GM18867 (cell line): ENCODE measurements around the gene VCP.
A peak's percentile ranks its signal among the peaks of the same experiment; 100 is the strongest.

Source experiments
- ATAC-seq: cut with Tn5 transposase; IDR thresholded peaks from one replicate; pipeline ENCODE4 v1.9.1; 2021; ENCODE audit warnings: mild to moderate bottlenecking, moderate library complexity; ENCODE audit not compliant: unreplicated experiment

The VCP gene

DNA sequence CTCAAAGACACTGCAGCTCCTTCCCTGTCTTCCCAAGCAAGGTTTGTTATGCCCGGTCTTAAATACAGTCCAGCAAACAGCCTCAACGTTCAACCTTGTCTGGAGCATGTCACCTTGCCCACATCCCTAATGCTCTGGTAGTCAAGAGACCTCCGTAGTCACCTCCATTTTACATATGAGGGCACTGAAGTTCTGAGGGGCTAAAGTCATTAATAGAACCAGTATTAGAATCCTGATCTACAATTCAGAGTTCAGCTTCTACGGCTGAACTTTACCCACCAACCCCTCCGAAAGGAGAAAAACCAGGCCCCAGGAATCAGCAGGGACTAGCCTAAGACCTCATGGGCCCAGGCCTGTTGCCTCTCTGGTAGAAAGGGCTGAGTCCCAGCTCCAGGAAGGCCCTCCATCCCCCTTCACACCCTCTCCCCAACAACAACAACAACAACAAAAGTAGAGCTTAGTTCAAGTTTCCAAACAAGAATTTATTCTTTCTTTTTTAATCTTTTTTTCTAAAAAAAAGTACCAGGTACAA lies 31.3 kb upstream of the VCP start:
- no peak for ATAC-seq

DNA sequence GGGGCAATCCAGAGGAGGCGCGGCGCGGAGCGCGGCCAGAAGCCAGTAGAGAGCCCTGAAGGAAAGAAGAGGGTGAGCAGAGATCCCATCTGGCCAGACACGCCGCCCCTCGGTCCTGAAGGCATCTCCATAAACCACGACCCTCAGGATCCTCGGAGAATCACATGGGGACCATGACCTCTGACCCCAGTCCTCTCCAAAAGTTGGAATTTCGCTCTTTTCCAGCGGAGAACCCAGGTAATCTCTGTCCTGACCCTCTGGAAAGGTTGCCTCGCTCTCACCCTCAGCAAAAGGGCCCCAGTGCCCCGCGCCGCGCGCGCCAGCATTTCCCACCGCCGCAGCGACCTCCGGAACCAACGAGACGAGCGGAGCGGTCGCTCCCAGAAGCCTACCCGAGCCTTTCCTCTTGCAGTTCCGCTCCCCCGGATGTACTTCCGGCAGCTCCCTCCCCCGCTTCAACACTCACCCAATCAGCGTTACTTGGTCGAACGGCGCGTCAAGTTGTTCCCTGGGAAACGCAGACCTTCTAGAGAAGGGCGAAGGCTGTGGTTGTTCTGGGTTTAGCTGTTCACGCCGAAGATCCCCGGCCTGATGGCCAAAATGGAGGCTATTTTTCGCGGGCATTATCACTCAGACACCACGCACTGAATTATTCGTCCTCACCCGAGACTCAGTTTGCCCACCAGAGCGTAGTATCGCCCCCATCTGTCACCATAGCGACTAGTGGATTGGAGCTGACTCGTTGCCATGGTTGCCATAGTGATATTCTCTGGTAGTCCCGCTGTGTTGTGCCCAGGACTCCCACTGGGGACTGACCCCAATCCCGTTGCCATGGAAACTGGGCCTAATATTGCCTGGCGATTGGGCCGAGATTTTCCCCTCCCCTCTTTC lies 30.6 kb upstream of the VCP start, which contains the start of gene STOML2:
STOML2 (minus strand) TSS at position 363 of the 891 bp plus-strand sequence; CDS start at position 326, 37 bp downstream.
- ATAC-seq, result peak; percentile 94

DNA sequence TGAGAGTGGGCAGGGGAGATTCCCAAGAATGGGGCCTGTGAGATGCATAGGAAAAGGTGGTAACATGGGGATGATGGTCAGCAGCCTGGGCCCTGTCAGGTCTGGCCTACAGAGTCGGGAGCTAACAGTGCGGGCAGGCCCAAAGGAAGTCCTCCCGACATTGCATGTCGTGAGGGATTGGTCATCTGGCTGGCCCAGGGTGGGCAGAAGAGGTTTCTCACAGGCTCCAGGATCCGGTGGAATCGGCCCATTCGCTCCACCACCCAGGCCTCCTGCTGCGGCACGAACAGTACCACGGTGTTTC lies 30.0 kb upstream of the VCP start:
- ATAC-seq, result peak; percentile 18

DNA sequence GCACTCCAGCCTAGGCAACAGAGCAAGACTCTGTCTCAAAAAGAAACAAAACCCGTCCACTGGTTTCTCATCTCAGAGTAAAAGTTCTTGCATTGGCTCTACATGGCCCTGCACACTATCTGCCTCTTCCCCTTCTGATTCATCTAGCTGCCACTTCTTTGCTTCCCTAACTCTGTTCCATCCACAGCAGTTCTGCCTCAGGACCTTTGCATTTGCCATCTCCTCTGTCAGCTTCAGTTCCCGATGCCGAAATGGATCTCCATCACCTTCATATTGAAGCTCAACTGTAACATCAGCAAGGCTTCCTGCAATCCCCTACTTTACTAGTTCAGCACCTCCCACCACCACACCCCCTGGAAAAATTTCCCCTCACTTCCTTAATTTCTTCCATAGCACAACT lies 25.1 kb upstream of the VCP start:
- no peak for ATAC-seq

DNA sequence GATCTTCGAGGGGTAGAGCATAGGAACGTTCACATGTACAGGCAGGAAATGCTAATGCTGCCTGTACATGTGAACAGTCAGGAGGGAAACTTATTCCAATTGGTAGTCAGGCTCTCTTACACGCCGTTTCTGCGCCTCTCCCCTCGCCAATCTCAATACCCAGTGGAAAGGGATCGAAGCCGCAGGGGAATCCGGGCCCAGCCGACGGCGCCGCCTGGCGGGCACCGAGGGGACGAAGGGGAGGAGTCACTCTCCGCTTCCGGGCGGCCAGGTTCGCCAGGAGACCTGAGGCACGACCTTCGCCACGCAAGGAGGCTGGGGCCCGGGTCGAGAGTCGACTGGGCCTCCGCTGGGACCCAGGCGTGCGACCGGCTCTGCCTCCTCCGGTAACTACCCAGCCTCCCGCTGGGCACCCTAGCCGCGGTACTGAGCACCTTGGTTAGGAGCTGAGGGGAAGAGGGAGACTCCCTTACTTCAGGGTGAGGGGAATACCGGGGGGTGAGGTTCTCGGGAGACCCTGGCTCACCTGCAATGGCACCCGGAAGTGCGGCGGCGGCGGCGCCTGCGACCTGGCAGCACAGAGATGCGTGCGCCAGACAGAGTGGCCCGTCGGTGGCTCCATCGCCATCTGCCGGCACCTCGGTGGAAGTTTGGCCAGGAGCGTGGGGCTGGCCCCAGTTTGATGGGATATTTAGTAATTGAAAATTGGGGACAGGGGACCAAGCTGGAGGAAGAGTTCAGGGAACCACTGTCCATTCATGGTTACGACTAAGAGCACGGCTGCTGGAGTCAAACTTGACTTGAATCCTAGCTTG lies 23.8 kb upstream of the VCP start, which contains the start of gene PIGO:
PIGO (minus strand) TSS at position 557 of the 815 bp plus-strand sequence. CDS start 1,026 bp downstream, outside the sequence.
- ATAC-seq, result peak; percentile 85

DNA sequence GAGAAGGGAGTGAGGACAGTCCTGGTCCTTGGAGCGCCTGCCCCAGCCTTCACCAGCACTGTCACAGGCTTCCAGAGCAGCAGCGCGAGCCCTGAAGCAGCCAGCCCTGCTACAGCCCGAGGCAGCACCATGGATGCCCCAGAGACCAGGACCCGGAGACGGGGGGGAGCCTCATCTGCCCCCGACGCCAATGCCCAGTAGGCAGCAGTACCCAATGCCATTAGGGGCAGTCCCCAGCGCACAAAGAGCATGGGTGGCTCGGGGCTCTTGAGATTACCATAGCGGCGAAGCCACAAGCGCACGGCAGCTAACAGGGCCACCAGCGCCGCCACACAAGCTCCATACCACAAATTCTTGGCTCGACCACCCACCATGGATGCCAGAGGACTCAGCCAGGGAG lies 19.1 kb upstream of the VCP start:
- no peak for ATAC-seq

DNA sequence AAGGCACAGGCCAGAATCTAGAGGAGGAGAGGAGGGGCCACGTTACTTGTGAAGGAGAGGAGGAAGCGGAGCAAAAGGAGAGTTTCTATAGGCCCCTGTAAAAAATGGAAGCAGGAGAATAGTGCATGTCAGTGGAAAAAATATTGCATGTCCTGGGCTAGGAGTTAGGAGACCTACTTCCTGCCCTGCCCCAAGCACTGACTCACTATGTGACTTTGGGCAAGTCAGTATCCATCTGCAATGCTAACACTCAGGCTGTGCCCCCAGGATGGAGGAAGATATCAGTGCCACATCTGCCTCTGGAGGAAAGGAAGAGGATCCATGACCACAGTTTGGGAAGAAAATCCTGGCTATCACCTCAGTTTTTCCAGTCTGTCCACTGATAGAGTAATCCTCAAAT lies 17.0 kb upstream of the VCP start:
- ATAC-seq, result no peak

DNA sequence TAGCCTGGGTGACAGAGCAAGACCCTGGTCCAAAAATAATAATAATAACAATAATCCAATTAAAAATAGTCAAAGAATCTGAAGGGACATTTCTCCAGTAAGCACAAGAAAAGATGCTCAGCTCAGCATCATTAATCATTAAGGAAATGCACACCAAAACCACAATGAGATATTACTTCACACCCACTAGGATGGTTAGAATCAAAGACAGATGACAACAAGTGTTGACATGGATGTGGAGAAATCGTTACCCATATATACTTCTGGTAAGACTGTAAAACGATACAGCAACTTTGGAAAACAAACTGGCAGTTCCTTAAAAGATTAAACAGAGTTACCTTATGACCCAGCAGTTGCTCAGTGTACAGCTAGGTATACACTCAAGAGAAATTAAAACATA lies 12.7 kb upstream of the VCP start:
- ATAC-seq, result no peak

DNA sequence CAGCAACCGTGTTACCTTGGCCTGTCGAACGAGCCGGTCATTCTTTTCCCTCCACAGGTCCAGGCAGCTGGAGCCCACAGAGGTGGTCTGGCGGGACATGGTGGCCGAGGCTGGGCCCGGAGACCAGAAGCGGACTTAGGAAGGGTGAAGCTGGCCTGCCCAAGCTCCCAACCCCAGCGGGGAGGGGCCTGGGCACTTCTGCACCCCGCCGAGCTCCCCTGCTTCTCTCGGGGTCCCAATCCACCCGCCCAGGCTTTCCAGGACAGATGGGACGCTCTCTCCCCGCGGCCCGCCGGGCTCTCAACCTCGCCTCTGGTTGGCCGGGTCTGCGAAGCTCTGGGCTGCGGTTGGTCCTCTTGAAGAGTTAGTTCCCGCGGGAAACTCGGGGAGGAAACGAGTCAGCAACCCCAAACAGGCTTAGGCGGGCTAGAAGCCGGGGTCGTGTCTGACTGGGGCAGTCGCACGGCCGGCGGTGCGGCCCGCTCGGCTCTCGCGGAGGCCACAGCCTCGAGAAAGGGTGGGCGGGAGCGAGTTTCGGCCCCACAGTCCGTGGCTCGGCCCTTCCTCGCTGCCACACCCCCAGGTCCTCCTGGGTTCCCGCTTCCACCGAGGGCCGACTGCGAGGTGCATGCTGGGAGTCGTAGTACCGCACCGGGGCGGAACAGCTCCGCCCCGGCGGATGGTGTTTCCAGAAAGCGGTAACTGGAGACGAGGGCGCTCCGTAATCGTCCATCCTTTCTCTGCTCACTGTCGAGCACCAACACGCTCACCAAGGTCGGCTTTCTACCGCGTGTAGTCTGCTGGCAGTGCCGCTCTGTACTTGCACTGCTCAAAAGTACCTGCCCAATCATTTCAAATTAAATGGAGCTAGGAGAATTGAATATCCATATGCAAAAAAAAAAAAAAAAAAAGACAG lies 7.3 kb upstream of the VCP start, which contains the start of gene FANCG:
FANCG (minus strand) TSS at position 517 of the 916 bp plus-strand sequence; CDS start at position 99, 418 bp downstream.
- ATAC-seq, result peak; percentile 87

DNA sequence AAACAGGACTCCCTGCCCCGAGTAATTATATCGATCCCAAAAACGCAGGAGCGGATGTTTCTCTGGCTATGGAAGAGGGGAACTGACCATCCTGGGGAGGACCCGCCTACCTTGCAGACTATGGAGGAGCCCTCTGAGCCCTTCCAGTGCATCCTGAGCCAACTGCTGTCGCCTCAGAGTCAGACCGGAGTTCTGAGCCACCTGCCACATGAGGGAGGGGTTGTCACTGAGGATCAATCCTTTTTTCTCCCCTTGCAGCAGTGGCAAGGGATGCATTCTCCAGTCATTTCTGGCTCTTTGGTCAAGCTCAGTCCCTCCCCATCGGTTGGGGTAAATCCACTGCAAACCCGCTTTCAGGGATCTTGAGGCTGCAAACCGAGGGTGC lies 6.6 kb upstream of the VCP start:
- no peak for ATAC-seq

DNA sequence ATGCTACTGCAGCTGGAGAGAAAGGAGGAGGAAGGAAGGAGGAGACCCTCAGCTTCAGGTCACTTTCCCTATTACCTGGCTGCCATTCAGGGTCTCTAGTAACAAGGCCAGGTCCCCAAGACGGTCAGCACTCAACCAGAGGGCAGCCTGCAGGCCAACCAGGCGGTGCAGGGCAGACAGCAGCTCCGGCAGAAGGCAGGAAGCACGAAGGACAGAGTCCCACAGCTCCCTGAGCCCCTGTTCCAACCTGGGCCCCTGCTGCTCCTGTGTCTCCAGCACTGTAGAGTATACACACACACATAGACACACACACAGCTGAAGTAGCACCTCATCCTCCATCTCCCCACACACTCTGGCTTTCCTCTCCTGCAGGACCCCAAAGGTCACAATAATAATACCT lies 5.6 kb upstream of the VCP start:
- ATAC-seq, result no peak

DNA sequence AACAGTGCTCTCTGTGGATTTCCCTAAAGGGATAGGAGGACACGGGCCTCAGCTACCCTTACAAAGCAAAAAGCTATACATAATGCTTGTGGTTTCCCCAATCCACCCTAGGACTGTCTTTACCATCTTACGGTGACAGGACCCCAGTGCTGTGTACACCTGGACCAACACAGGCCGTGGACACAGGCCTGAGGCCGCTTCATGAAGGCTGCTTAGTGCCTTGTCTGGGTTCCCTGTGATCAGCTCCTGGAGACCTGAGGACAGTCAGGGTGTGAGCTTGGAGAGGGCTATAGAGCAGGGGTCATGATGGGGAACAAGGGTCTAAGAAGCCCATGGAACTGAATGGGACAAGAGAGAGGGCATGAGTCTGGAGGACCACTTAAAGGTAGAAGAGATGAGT lies 4.4 kb upstream of the VCP start:
- no peak for ATAC-seq

DNA sequence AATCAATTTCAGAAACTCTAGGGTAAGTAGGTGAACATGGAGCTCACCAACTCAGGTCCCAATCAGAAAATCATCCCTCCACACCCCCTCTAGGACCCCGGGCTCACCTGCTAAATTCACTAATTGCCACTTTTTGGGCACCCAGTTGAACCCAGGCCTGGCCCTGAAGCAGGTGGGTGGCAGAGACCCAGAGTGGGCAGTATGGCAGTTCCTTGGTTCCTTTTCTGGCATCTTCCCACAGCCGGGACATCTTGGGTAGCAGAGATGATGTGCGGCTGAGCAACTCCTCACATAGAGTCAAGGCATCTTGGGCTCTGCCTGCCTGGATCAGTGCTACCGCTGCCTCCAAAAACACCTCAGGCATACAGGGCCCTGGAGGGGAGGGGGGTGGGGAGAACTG lies 2.9 kb upstream of the VCP start:
- ATAC-seq, result no peak

DNA sequence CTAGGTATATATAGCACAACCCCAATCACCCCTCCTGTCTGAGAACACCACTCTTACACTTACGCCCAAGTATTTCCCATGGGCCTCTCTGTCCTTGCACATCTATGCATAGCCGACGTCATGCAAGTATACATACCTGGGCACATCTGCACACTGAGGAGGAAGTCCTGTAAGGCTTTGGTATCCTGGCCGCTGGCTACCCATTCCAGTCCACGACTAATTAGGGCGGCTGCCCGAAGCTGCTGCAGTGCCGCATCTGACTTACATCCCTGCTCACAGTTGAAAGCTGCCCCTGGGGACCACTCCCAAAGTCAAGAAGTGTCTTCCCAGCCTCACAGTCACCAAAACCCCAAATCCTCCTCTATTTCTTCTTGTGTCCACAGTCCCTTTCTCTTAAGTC lies 2.4 kb upstream of the VCP start:
- no peak for ATAC-seq

DNA sequence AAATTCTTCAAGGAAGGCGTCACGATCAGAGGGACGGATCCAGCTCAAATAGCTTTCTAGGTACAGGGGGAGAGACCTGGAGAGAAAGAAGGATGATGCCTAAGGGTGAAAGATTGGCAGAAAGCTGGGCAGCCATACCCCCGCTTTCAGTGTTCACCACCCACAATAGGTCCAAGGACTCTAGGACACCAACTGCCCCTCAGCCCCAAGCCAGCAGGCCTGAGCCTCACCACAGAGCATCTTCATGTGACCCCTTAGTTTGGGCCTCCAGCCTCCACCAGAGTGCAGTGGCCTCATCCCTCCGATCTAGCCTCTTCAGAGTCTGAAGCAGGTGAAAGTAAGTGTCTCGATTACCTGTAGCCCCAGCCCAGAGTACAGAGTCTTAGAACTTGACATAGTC lies 1.7 kb upstream of the VCP start:
- no peak for ATAC-seq

DNA sequence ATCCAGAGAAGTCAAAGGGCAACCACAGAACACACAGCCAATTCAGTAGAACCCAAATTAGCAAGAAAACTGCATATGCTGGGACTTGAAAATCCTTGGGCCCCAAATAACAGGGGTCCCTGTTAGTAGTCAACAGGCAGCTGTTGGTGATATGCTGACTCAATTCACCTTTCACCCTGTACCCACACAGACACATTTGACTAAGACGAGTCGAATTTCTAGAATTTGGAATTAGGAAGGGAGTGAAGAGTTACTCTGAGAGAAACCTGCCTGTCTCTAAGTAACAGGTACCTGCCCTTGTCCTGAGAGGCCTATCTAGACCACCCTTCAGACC lies 821 bp upstream of the VCP start:
- ATAC-seq, result no peak

DNA sequence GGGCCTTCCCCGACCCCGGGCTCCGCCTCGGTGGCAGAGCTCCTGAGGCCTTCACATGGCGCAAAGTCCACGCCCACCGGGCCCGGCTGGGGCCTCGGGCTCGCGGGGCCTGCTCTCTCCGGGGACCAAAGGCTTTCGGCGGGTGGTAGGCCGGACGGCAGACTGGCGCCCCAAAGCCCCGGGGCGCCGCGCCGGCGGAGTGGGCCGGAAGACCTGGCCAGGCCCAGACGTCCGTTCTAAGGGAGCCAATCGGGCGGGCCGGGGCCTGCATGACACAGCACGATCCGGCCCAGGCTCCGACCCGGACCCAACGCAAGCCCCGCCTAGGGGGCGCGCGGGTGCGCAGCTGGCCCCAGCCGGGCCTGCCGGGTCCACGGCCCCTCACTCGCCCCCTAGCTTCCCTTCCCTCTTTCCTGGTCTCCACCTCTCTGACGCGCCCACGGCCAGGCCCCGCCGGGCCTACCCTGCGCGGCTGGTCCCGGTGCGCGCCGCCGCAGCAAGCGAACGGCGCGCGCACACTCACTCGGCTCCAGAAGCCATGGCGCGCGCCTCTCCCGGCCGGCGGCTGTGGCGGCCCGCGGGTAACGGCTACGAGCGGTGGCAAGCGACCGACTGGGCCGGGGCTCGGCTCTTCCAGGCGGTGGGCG lies 488 bp downstream of the VCP start:
- ATAC-seq, result peak; percentile 57

DNA sequence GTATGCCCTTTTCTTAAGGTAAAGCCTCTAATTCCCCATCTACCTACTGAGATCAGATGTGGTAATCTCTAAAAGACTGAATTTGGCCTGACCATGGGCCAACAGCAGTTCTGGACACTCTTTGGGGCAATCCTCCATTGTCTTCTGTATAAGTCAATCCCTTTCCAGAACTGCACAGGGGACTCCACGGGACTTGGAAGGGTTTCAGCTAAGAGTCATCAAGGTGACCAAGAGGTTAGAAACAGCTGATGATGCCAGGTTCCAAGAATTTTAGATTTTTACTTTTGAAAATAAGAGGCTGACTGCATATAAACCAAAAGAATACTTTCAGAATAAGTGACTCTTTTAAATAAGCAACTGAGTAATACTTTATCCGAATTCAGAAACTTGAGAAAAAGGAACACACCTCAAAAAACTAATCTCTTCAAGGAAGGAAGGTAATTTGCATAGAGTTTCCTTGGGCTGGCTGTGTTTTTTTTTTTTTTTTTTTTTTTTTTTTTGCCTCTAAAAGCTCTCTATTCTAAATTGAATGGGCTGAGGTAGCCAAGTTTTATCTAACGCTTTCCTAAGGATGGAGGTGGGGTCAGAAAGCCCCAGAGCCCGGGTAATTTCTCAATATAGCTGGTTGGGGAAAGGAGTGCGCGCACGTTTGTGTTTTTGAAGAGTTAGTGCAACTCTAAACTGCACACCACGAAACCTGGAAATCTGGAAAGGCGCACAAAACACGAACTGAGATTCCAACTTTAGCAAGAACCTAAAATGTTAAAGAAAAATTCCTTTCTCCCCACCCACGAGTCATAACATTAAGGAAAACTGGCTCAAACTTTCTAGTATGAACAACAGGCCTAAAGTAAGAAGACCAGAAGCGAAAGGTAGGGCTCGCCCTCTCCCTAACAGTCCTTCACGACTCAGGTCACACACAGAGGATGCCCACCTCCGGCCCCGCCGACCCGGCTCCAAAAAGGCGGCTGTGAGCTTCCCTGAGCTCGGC lies 1.3 kb downstream of the VCP start:
- no peak for ATAC-seq

DNA sequence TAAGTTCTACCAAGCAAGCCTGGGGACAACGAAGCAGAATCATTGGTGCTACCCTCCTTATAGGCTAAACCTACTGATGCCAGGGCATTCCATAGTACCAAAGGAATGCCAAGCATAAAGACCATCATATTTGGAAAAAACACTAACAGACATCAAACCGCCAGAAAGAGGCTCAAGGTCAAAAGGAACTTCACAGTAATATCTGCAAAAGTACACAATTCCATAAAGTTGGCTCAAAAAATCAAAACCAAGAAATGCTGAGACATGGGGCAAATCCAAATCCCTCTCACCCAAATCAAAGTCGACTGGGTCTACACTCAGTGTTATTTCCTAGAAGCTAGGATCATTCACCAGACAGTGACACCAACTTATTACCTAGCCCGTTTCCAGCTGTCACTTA lies 3.4 kb downstream of the VCP start:
- ATAC-seq, result no peak
